Liver (tissue), 3 donors: ENCODE data around the gene CDK19.

Experiments used
- EGR1 ChIP-seq, 2 donors: IDR thresholded peaks; 2 replicates each; pipeline ENCODE4 v1.6.1; 2016 to 2018; ENCODE audit warnings: antibody characterized with exemption in 2 of 2, low read depth in 2 of 2
- GABPA ChIP-seq, 2 donors: IDR thresholded peaks in 1 of 2; conservative IDR thresholded peaks in 1 of 2; 2 replicates each; pipeline ENCODE4 v1.6.1; 2016; ENCODE audit warnings: antibody characterized with exemption in 2 of 2, mild to moderate bottlenecking in 1 of 2, moderate library complexity in 1 of 2
- RAD21 ChIP-seq, 2 donors: IDR thresholded peaks; 2 replicates each; pipeline ENCODE4 v1.6.1; 2016; ENCODE audit warnings: antibody characterized with exemption in 2 of 2, mild to moderate bottlenecking in 2 of 2
- SP1 ChIP-seq: IDR thresholded peaks from 2 replicates; pipeline ENCODE4 v1.6.1; 2018; ENCODE audit warnings: antibody characterized with exemption, mild to moderate bottlenecking
- TAF1 ChIP-seq: conservative IDR thresholded peaks from 2 replicates; pipeline ENCODE4 v1.6.1; 2016; ENCODE audit warnings: antibody characterized with exemption, mild to moderate bottlenecking
- YY1 ChIP-seq: IDR thresholded peaks from 2 replicates; pipeline ENCODE4 v1.6.1; 2016; ENCODE audit warnings: antibody characterized with exemption, mild to moderate bottlenecking
- TF ChIP-seq, protein P1 (sequence below): fragments of 150-350 bp; IDR thresholded peaks from 2 replicates; pipeline ENCODE4 v1.5.1; 2017; ENCODE audit warnings: improper control_type of control experiment, low read depth, low read length; ENCODE audit not compliant: missing input control
- TF ChIP-seq, protein P2 (sequence below): IDR thresholded peaks from 2 replicates; pipeline ENCODE4 v1.6.1; 2016; ENCODE audit warnings: antibody characterized with exemption
- TF ChIP-seq, protein P3 (sequence below): IDR thresholded peaks from 2 replicates; pipeline ENCODE4 v1.6.1; 2016; ENCODE audit warnings: antibody characterized with exemption
- TF ChIP-seq, protein P4 (sequence below): IDR thresholded peaks from 2 replicates; pipeline ENCODE4 v1.6.1; 2016; ENCODE audit warnings: antibody characterized with exemption, mild to moderate bottlenecking
- TF ChIP-seq, protein P5 (sequence below): IDR thresholded peaks from 2 replicates; pipeline ENCODE4 v1.6.1; 2016; ENCODE audit warnings: antibody characterized with exemption
- donor health status: healthy.
- donor health status: healthy.

DNA sequence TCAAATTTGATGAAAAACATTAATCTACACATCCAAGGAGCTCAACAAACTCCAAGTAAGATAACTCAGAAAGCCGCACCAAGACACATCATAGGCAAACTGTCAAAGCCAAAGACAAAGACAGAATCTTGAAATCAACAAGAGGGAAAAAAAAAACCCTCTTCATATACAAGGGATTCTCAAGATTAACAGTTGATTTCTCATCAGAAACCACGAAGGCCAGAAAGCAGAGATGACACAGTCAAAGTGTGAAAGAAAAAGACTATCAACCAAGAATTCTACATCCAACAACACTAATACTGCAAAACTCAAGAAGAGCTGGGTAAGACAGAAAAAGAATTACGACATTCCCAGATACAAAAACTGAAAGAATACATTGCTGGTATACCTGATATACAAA lies 73.8 kb downstream of the CDK19 start:
- TF ChIP-seq, protein P1, sequence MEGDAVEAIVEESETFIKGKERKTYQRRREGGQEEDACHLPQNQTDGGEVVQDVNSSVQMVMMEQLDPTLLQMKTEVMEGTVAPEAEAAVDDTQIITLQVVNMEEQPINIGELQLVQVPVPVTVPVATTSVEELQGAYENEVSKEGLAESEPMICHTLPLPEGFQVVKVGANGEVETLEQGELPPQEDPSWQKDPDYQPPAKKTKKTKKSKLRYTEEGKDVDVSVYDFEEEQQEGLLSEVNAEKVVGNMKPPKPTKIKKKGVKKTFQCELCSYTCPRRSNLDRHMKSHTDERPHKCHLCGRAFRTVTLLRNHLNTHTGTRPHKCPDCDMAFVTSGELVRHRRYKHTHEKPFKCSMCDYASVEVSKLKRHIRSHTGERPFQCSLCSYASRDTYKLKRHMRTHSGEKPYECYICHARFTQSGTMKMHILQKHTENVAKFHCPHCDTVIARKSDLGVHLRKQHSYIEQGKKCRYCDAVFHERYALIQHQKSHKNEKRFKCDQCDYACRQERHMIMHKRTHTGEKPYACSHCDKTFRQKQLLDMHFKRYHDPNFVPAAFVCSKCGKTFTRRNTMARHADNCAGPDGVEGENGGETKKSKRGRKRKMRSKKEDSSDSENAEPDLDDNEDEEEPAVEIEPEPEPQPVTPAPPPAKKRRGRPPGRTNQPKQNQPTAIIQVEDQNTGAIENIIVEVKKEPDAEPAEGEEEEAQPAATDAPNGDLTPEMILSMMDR, result no peak
- TF ChIP-seq TAF1 (no peak), RAD21 (IDR thresholded peaks at IDR 0.05) (no peak), GABPA (IDR thresholded peaks at IDR 0.05 in 1 of 2, conservative IDR thresholded peaks at IDR 0.05 in 1 of 2) (no peak), EGR1 (IDR thresholded peaks at IDR 0.05; ENCODE audit: low read depth in 2 of 2) (no peak), SP1 (no peak), YY1 (no peak)
- TF ChIP-seq, protein P2, sequence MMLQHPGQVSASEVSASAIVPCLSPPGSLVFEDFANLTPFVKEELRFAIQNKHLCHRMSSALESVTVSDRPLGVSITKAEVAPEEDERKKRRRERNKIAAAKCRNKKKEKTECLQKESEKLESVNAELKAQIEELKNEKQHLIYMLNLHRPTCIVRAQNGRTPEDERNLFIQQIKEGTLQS, result no peak
- TF ChIP-seq, protein P3, sequence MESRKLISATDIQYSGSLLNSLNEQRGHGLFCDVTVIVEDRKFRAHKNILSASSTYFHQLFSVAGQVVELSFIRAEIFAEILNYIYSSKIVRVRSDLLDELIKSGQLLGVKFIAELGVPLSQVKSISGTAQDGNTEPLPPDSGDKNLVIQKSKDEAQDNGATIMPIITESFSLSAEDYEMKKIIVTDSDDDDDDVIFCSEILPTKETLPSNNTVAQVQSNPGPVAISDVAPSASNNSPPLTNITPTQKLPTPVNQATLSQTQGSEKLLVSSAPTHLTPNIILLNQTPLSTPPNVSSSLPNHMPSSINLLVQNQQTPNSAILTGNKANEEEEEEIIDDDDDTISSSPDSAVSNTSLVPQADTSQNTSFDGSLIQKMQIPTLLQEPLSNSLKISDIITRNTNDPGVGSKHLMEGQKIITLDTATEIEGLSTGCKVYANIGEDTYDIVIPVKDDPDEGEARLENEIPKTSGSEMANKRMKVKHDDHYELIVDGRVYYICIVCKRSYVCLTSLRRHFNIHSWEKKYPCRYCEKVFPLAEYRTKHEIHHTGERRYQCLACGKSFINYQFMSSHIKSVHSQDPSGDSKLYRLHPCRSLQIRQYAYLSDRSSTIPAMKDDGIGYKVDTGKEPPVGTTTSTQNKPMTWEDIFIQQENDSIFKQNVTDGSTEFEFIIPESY, result no peak
- TF ChIP-seq, protein P4, sequence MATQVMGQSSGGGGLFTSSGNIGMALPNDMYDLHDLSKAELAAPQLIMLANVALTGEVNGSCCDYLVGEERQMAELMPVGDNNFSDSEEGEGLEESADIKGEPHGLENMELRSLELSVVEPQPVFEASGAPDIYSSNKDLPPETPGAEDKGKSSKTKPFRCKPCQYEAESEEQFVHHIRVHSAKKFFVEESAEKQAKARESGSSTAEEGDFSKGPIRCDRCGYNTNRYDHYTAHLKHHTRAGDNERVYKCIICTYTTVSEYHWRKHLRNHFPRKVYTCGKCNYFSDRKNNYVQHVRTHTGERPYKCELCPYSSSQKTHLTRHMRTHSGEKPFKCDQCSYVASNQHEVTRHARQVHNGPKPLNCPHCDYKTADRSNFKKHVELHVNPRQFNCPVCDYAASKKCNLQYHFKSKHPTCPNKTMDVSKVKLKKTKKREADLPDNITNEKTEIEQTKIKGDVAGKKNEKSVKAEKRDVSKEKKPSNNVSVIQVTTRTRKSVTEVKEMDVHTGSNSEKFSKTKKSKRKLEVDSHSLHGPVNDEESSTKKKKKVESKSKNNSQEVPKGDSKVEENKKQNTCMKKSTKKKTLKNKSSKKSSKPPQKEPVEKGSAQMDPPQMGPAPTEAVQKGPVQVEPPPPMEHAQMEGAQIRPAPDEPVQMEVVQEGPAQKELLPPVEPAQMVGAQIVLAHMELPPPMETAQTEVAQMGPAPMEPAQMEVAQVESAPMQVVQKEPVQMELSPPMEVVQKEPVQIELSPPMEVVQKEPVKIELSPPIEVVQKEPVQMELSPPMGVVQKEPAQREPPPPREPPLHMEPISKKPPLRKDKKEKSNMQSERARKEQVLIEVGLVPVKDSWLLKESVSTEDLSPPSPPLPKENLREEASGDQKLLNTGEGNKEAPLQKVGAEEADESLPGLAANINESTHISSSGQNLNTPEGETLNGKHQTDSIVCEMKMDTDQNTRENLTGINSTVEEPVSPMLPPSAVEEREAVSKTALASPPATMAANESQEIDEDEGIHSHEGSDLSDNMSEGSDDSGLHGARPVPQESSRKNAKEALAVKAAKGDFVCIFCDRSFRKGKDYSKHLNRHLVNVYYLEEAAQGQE, result no peak
- TF ChIP-seq, protein P5, sequence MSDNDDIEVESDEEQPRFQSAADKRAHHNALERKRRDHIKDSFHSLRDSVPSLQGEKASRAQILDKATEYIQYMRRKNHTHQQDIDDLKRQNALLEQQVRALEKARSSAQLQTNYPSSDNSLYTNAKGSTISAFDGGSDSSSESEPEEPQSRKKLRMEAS, result no peak
